Fibroblast of skin of left quadriceps (primary cell): ENCODE measurements around the gene PSD2.
A peak's percentile ranks its signal among the peaks of the same experiment; 100 is the strongest.
"Not testable (repeated sequence)": the region's sequence is repeated elsewhere in the genome, so short reads cannot be mapped to it uniquely, and the experiment has no call there.

Experiments
- DNase-seq, 2 experiments: peaks; one replicate each; pipeline ENCODE4 v3.0.0-alpha.2; 2013; ENCODE audit warnings: low read depth in 2 of 2

PSD2 gene

DNA sequence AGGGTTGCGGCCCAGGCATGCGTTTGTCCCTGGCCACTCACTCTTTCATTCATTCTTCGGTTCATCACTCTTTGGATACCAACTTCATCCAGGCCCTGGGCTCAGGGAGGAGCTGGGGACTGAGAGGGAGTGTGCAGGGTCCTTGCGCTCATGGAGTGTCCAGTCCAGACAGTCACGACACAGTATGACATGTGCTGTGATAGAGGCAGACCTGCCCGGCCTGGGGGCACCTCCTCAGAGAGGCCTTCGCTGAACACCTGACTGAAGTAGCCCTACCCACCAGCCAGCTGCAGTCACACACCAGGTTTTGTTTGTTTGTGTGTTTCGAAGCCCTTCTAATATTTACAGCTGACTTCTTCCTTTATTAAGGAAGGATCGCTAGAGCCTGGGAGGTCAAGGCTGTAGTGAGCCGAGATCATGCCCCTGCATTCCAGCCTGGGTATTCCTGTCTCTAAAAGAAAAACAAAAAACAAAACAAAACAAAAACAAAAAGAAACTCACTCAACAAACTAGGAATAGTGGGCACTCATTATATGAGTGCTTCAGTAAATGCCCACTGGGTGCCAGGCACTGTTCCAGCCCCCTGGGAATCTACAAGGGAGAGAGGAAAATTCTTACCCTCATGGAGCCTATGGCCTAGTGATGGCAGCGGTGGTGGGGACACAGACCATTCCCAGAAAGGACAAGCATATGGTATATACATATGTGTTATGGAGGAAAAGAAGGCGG, 6.3 kb upstream of the PSD2 start:
- no peak for DNase-seq

- DNase-seq = no peak
Measured at GRCh38 chr5:139789845-139790189, 5.8 kb upstream of the PSD2 start.

- DNase-seq = no peak
Measured at GRCh38 chr5:139792218-139792617, 3.4 kb upstream of the PSD2 start.

DNA sequence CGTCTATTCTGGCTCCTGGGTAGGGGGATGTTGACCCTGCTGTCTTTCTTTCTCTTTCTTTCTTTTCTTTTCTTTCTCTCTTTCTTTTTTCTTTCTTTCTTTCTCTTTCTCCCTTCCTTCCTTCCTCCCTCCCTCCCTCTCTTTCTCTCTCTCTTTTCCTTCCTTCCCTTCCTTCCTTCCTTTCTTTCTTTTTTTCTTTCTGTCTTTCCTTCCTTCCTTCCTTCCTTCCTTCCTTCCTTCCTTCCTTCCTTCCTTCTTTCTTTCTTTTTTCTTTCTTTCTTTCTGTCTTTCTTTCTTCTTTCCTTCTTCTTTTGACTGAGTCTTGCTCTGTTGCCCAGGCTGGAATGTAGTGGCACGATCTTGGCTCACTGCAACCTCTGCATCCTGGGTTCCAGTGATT, 3.0 kb upstream of the PSD2 start:
- DNase-seq = not testable (repeated sequence)

DNA sequence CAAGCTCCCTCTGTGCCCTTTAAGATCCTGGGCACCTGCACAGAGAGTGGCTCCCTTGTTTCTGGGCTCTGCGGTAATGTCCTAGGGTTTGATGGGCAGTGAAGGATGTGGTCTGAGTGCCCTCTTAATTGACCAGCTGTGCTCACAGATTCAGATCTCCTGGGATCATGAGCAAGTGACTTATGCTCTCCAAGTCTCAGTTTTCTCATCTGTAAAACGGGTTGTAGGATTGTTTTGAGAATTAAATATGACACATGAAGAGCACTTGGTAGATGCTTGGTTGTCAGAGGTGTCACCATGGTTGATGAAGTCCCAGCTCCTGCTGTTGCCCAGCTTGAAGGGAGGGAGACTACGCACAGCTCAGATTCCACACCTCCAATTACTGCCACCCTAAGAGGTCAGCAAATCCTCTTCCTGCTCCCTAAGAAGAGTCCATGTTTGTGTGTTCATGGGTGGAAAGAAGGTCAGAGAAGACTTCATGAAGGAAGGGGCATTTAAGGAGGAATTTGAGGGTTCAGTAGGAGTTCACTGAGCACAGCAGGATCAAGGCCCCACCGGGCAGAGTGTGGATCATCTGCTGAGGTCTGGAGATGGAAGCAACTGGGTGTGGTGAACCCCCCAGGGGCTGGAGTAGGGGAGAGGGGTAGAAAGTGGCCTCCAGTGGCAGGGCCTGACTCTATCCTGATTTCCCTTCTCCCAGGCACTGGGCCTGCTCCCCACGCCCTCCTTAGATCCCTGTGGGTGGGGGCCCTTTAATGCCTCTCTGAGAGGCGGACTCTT, 1.4 kb upstream of the PSD2 start:
- no peak for DNase-seq

DNA sequence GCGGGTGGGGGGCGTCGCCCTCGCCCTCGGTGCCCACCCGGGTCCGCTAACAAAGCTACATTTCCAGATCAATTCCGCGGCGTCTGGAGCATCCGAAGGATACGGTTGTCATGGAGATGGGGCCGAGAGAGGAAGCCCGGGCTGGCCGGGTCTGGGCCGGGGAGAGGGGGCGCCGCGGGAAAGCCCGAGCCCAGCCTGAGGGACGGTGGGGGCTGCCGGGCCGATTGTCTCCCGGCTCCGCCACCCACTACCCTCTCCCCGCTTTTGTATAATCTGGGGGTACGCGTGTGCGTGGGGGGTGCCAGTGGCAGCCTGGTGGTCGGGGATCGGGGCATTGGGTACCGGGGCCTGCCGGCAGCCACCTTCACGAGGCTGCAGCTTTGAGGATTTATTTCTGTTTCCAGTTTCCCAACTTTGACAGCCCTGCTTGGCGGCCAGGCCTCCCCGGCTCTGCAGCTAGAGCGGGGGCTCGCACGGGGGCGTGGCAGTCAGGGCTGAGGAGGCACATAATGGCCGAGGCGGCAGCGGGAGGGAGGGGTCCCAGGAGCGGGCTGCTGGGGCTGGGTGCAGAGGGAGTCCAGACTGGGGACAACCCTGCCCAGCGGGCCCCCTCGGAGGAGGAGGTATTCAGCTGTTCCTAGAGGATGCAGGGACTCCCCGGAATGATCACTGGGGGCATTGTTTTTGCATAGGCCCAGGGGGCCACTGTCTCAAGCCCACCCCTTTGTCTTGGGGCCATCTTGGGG, 626 bp downstream of the PSD2 start:
- no peak for DNase-seq

GRCh38 chr5:139797335-139797734, 1.7 kb downstream of the PSD2 start:
- DNase-seq = no peak

DNA sequence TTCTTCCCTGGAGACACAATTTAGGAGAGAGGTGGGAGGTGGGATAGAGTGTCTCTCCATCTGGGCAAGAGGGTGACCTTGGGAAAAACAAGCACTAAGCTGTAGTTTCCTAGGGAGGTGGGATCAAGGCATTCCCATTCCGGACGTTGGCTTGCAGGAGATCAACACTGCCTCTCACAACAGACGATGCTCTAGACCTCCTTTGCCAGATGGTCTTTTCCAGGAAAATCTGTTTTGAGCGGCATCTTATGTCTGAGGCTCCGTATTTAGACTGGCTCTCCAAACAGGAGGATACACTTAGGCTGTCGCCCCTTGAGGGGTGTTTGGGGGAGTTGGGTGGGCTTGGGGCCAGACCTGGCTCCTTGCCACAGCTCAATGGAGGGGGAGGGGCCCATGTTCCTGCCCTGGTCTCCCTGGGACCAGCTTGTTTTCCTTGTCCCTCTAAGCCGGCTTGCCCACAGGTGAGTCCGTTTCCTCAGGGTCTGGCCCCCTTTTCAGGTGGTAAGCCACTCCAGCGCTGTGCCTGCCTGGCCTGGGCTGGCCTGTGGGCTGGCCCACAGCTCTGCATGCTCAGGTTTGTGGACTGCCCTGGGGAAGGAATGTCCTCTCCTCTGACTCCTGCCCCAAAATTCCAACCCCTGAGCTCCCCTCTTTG, 2.4 kb downstream of the PSD2 start:
- DNase-seq = no peak

DNA sequence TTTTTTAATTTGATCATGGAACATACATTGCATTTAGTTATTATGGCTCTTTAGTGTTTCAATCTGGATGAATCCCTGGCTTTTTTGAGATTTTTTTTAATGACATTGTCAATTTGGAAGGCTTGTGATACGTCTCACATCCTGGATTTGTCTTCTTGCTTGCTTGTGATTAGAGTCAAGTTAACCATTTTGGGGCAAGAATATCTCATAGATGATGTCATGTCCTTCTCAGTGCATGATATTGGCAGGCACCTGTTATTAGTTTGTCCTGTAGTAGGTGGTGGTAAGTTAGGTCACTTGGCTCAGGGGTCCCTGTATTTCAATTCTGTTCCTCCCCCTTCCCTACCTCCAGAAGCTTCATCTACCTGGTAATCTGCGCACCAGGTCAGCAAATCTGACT, 3.3 kb downstream of the PSD2 start:
- DNase-seq = no peak

GRCh38 chr5:139799359-139799758, 3.8 kb downstream of the PSD2 start:
- no peak for DNase-seq

DNA sequence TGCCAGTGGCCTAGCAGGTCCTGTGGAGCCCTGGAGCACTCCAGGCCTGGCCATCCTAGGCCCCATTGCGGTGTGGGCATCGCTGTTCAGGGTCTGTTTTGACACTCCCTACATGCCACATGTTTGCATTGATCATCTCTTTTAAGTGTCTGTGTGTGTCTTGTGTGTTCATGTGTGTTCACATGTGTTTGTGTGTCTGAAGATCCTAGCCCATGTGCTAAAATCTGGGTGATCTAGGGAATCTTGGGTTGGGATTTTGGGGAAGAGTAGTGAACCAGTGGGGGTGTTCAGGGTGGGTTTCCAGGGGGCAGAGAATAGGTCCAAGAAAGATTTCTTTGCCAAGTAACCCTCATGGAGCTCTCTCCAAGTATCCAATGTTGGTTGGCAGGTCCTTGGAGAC, 8.4 kb downstream of the PSD2 start:
- DNase-seq = no peak

GRCh38 chr5:139804800-139805397, 9.3 kb downstream of the PSD2 start:
- DNase-seq = no peak

- no peak for DNase-seq
Measured at GRCh38 chr5:139805545-139805944, 9.9 kb downstream of the PSD2 start.

- no peak for DNase-seq
Measured at GRCh38 chr5:139806111-139806510, 10.5 kb downstream of the PSD2 start.

- no peak for DNase-seq
Measured at GRCh38 chr5:139806726-139807646, 11.4 kb downstream of the PSD2 start.

GRCh38 chr5:139807647-139808030, 12.0 kb downstream of the PSD2 start:
- no peak for DNase-seq

DNA sequence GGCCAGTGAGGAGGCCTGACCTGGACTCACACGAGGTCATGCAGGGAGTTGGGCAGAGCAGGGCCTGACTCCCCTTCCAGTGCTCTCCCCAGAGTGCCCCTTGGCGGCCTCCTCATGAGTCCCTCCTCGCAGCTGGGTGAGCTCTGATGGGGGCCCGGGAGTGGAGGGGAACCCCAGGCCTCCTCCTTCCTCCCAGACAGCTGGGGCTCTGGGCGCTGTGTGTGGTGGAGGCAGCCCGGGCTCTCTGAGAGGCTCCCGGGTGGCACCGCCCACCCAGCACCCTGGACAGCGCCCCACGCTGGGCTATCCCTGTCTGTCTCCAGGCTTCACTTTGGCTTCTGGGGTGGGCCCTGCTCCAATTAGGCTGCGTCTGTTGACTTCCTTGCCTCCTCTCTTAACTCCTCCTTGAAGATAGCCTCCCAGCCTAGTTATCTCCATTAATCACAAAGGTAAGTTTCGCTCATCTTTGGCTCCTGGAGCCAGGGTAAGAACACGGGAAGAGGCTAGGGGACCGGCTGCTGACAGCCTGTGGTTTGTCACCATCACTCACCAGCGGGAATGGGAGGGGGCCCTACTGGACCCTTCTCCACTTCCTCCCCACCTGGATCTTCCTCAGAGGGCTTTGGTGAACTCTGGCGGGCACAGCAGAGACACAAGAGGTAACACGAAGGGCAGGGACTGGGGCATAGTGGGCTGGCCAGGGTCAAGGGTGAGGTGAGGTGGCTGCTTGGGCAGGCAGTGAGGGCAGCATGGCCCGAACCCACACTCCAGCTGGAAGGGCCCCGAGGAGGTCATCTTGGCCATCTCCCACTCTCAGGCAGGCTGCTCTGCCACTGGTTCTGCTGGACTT, 13.1 kb downstream of the PSD2 start:
- DNase-seq = peak; percentile 7

GRCh38 chr5:139809331-139809810, 13.8 kb downstream of the PSD2 start:
- no peak for DNase-seq
